Stimulated activated CD4-positive, alpha-beta T cell treated with anti-CD3 and anti-CD28 coated beads, TNF-alpha, amount 100 ng/mL, for 1 hour (primary cell): Measurements from ENCODE around the gene PGLYRP2.

ENCODE experiments used
- DNase-seq, 3 donors: peaks; one replicate each; pipeline ENCODE4 v3.0.0-alpha.2; 2020; ENCODE audit warnings: low read depth in 3 of 3, low spot score in 1 of 3

PGLYRP2 gene

DNA sequence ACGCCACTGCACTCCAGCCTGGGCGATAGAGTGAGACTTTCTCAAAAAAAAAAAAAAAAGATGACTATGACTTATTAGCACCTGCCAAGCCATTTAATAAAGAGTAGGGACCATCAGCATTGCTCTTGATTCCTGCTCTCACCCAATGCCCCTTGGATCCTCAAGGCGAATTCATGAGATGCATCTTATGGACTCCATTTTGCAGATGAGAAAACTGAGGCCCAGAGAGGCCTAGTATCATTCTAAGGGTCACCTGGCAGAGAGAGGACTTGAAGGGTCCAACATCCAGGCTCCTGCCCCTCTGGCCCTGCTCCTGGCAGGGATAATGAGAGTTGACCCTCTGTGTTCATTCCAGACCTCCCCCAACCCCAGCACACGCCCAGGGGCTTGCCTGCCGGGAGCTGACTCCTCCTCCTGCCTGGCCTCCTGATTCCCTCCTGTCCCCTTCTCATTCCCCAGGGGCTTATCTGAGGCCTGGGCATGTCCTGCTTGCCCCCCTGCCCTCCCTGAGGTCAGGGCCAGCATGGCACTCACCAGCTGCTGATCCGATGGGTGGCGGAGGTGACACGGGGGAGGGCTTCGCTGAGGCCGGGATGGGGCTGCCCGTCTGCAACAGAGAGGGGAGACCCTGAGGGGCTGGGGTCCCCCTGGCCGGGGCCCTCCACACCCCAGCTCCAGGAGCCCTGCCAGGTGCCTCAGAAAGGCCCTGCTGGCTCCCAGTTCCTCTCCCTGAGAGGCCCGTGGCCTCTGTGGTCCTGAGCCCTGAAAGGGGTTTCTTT lies 37.0 kb downstream of the PGLYRP2 start:
- no peak for DNase-seq

DNA sequence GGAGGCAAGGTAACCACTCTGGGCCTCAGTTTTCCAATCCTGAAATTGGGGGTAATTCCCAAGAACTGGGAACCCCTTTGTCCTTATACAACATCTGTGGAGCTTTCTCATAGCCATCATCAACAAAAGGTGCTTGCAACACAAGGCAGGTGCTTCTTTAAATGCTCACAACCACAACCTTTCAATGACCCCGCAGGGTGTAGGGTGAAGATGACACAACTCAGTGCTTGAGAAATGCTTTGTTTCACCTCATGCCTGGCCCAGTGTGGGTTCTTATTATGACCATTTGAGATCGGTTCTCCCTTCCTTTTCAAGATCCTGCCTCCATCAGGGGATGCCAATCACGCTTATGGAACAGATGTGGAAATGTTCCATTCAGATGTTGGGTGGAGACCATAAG lies 38.0 kb downstream of the PGLYRP2 start:
- DNase-seq = no peak

DNA sequence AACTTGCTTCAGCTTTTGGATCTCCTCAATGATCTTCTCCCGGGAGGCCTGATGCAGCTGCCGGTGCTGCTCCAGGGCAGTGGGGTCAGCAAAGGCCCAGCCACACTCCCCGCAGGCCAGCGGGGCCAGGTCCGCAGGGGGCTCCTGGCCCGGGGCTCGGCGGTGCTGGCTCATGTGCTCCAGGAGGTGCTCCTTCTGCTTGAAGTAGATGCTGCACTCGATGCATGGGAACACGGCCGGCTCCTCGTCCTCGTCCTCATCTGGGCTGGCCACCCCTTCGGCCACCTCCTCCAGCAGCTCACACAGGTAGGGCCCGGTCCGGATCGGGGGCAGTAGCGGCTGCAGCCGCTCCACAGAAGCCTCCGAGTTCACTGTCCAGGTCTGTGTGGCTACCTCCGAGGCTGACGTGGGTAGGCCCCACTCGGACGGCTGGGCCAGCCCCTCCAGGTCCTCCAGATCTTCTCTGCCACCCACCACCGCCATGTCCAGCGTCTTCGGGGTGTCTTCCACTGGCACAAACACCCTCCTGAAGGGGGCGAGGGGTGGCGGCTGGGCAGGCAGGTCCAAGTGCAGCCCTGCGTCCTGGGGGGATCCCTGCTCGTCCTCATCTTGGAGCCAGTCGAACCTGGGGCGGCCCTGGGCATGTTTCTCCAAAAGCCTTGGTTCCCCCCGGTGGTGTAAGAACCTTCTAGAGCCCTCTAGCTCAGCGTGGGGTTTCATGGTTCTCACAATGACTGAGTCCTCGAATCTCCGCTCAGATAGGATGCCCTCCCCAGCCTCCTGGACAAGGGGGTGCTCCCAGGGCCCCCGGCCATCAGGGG lies 39.3 kb downstream of the PGLYRP2 start:
- DNase-seq = no peak

GRCh38 chr19:15439078-15439799 lies 40.1 kb downstream of the PGLYRP2 start:
- DNase-seq = no peak

DNA sequence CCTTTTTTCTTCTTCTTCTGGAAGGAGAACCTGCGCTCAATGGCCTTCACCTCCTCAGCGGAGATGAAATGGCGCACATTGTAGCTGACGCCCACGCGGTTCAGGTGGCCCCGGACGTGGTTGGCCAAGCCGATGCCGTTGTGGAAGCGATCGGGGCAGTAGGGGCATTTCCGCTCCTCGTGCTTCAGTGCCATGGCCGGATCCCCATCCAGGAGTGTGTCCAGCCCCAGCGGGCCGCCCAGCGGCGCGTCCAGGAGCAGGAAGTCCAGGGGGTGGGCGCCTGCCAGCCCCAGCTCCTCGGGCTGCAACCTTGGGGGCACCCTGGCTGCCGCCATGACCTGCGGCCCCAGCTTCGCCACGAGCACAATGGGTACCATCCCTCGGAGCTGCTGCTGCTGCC lies 40.7 kb downstream of the PGLYRP2 start:
- DNase-seq = no peak

GRCh38 chr19:15438124-15438496 lies 41.2 kb downstream of the PGLYRP2 start:
- no peak for DNase-seq

GRCh38 chr19:15437355-15438123 lies 41.8 kb downstream of the PGLYRP2 start:
- DNase-seq = no peak

GRCh38 chr19:15436826-15437110 lies 42.5 kb downstream of the PGLYRP2 start:
- DNase-seq = no peak

DNA sequence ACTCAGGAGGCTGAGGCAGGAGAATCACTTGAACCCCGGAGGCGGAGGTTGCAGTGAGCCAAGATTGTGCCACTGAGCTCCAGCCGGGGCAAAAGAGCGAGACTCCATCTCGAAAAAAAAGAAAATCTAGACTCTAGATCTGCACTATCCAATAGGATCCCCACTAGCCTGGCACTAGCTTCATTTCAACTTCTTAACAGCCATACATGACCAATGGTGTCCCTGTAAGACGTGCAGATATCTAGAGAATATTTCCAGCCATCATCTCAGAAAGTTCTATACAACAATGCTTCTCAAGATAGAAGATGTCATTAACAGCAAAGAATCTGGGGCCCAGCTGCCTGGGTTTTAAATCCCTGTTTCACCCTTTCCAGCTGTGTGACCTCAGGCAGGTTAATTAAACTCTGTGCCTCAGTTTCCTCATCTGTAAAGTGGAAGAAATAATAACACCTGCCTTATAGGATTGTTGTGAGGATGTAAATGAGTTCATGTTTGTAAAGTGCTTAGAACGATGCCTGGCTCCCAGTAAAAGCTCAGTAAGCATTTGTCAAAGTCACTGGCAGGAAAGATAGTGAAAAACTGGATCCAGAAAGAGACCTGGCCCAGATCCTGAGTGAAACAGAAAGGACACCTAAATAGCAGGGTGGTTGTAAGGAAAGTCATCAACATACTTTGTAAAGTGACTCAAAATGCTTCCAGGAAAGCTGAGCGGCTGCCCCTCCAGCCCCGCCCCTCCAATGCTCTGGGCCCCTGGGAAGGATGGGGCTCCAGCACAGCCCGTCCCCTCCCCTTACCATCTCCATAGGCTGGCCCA lies 43.1 kb downstream of the PGLYRP2 start:
- no peak for DNase-seq

DNA sequence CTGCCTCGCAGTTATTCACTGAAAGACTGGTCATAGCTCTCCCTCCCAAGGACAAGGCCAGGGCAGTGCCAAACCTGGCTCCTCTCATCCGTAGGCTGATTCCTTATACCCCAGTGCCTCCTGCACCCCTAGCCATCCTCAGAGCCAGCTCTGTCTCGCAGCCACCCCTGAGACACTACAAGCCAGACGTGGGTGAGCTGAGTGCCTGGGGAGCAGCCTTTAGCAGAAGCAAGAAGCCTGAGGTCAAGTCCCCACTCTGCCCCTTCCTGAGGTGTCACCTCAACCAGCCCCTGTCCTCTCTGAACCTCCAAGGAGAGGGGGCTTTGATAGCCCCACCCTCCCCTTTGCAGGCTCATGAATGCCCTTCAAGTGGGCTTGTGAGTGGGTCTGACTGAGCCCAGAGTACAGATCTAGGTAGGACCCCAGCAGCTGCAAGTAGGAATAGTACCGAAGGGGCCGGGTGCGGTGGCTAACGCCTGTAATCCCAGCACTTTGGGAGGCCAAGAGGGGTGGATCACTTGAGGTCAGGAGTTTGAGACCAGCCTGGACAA lies 45.7 kb downstream of the PGLYRP2 start:
- DNase-seq = no peak

DNA sequence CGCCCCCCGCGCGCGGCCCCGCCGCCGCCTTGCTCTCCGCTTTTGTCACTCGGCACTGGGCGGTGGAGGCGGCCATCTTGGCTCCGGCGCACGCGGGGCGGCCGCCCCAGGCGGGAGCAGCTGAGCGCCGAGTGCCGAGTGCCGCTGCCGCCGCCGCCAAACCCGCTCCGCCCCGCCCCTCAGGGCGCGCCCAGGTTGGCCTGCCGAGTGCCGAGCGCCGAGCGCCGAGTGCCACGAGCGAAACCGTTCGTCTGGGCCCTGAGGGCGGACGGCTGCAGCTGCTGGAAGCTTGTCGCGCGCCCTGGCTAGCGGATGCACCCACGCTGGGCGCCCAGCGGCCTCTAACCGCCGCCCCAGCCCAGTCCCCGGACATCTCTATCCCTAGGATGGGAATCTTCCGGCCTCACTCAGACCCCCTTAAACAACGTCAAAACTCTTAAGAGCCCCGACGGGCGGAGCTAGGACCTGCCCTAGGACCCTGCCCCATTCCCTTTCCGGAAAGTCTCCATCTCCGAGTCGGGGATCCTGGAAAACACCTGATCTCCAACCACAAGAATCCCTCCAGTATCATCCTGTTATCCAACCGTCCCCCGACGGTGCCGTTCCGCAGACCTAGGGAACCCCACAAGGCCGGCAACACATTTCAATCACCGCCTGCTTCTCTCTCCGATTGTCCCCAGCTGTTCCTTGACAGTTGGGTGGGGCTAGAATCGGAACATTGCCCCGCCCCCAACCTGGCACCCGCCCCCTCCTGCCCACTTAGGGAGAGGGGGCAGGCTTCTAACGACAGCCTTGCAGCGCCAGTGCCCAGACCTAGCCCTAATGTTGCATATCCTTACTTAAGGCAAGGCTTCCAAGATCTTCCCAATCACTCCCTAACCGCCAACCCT lies 46.4 kb downstream of the PGLYRP2 start:
- DNase-seq = peak; percentile 78 to 88 (median 86)

DNA sequence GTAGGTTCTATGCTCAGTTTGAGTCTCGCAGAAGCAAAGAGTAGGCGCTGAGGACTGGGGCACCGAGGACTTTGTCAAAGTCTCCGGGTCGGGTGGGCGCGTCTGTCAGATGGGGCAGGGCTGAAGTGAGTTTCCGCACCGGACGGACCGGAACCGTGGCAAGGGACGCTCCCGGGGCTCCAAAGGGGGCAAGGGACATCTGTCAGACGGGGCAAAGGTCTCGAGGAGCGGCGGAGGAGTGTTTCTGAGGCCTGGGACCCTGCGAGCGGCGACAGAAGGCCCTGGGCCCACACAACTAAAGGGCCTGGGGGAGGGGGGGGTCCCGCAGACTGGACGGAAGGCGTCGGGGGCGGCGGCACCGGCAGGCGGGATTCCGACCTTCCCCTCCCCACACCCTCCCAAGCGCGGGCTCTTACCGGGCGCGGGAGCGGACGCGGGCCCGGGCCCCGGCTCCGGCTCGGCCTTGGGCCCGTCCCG lies 47.2 kb downstream of the PGLYRP2 start:
- peak in 1 of 3 donors; percentile 23 for DNase-seq

DNA sequence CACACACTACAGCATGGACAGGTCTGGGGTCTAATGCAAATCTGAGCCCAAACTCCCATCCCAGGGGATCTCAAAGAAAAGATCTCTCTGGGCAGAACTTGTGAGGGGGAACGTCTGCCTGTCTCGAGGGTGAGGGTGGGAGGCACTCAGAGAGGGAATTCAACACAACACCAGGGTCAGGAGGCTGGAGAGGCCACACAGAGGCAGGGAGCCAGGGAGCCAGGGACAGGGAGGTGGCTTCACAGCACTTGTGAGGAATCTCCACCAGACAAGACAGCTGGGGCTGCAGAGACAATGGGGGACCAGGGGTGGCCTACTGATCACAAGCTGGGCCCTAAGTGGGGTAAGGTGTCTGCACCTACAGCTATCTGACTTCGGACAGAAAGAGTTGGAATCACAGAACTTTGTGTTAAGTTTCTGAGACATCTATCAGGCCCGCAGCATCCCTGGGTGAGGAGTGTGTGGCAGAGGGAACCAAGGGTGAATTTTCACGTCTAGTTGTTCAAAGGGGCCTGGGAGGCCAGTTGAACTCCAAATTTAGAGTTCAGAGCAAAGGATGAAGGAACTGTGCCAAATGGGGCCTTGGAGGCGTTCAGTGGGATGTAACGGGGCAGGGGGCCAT lies 47.8 kb downstream of the PGLYRP2 start:
- DNase-seq = no peak

DNA sequence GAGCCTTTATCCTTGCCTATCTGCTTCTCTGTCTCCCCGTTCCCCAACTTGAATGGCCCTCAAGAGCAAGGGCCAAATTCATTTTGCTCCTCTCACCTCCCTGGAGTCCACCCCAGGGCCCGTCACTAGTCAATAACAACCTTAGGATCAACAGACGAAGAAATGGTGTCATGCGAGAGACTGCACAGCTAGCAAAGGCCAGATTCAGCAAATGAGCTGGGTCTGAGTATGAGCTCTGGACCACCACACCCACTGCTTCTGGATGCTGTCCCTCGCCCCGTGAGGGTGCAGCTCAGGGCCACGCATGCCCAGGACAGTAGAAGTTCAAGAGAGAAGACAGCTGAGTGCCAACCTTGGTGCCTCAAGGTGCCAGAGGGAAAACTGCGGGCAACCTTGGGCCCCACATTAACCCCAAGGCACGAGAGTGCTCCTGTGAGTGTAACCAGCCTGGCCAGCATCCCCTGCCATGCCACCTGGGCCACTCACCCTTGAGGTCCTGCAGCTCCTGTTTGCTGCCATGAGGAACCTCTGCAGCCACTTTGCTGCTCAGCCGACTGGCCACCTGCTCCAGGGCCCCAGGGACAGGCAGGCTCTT lies 48.7 kb downstream of the PGLYRP2 start:
- DNase-seq = no peak

DNA sequence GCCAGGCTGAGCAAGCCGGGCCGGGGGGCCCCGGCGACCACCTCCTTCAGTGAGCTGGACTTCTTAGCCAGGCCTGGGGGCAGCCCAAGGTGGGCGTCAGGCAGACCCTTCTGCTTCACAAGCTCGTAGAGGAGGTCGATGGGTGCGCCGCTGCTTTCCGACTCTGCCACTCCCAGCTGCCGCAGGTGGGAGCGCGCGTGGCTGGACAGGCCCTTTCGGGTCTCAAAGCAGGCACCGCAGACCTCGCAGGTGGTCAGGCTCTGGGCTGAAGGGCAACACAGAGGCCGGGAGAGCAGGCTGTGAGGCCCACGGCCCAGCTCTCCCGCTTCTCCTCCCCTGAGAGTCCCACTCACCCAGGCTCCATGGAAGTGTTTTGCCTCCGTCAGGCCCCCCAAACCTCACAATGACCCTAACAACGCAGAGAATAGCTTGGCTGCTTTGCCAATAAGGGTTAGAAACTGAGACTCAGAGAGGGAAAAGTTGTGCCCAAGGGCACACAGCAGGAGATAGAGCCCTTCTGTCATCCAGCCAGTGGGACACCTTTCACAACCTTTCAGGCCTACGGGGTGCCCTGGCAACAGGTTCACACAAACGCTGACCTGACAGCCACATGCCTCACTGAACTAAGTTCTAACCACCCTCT lies 49.4 kb downstream of the PGLYRP2 start:
- DNase-seq = no peak

DNA sequence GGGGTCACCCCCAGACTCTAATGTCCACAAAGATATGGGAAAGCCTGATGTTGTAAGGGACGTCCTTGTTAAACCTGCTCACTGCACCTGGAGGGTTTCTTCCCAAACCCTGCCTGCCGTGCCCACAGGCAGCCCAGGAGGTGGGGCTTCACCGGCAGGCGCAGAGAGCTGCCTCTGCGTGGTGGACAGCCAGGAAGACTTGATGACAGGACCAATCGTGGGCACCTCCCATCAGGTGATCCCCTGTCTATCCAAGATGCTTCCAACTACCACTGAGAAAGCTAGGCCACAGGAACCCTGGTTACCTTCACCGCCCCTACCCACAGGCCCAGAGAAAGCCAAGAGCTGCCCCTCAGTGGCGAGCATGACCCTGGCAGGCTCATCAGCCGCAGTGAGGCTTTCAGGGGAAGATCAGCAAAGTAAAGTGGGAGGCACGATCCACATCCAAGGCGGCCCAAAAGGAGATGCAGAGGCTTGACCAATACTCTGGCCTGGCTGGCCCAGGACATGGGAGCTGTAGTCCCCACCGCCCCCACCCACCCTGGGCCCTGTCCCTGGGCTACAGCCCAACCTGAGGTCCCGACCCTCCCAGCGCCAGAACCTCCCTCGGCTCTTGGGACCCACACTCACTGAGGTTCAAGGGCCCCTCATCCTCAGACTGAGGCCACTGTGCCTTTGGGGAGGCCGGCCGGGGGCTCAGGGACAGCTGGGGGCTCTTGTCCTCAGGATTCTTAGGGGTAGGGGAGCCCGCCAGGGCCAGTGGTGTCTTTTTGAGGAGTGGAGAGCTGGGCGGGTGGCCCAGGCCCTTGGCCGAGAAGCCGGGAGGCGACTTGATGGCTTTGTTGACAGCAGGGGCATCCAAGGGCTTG lies 50.1 kb downstream of the PGLYRP2 start:
- DNase-seq = no peak

GRCh38 chr19:15427991-15428471 lies 51.3 kb downstream of the PGLYRP2 start:
- no peak for DNase-seq
